Left lung (tissue), 10 donors: ENCODE results near the gene AKAP13. TPM values are rescaled to one million over a fixed set of nuclear protein-coding genes. Genes with fewer than 3 reads are reported as not detected.

Experiments used
- ATAC-seq: fragments of 200-7000 bp; cut with Tn5 transposase; one replicate; pipeline ENCODE4 v1.9.1; 2020; ENCODE audit warnings: moderate library complexity
- DNase-seq, 4 donors: peaks; one replicate each; pipeline ENCODE4 v3.0.0-alpha.2; 2013 to 2020
- H3K27ac ChIP-seq, 2 donors: fragments of 200-600 bp; sonication (generic) in 1 of 2; one replicate each; pipeline versions ENCODE4 v1.5.0 to v1.8.0; 2020 to 2021
- H3K27me3 ChIP-seq, 2 donors: fragments of 200-600 bp; sonication (generic) in 1 of 2; one replicate each; pipeline versions ENCODE4 v1.5.0 to v1.8.0; 2020 to 2021
- H3K36me3 ChIP-seq, 2 donors: fragments of 200-600 bp; sonication (generic) in 1 of 2; one replicate each; pipeline versions ENCODE4 v1.5.0 to v1.8.0; 2020 to 2021
- H3K4me1 ChIP-seq, 2 donors: fragments of 200-600 bp; one replicate each; pipeline ENCODE4 v1.8.0; 2021
- H3K4me3 ChIP-seq, 2 donors: fragments of 200-600 bp; sonication (generic) in 1 of 2; one replicate each; pipeline versions ENCODE4 v1.5.0 to v1.8.0; 2020 to 2021; ENCODE audit warnings: mild to moderate bottlenecking in 1 of 2
- H3K9me3 ChIP-seq, 2 donors: fragments of 200-600 bp; sonication (generic) in 1 of 2; one replicate each; pipeline versions ENCODE4 v1.5.0 to v1.8.0; 2020 to 2021
- CTCF ChIP-seq, 2 donors: fragments of 200-600 bp; sonication (generic) in 1 of 2; IDR thresholded peaks; one replicate each; pipeline versions ENCODE4 v1.5.0 to v1.8.0; 2021; ENCODE audit warnings: antibody characterized with exemption in 2 of 2
- intact Hi-C, 2 donors: fragments of 100-400 bp; cut with DNase I; formaldehyde crosslinking; loops; one replicate each; pipeline versions ENCODE4 v1.11.2 to v1.14.2; 2022
- polyA plus RNA-seq, 6 donors: library from polyadenylated mRNA; unstranded; fragments of 120-200 nt; gene quantifications; one replicate each; pipeline ENCODE4 v1.2.1, GENCODE V29; 2013; ENCODE audit not compliant: insufficient read length in 6 of 6
- total RNA-seq, 2 donors: library from RNA; stranded (reverse); fragmentation: NEBNext Ultra II Directional; extraction: Animal tissue kit (Norgen Biotek cat#: 25700); gene quantifications; one replicate each; pipeline ENCODE4 v1.2.1, GENCODE V29; 2021
- donor health status: DM: no; HTN: yes; CAD: no.
- donor health status: DM: no; HTN: no; CAD: no.

AKAP13 gene
- total and polyA plus RNA-seq, 8 donors, result 93.6 to 346 (median 102) TPM

GRCh38 chr15:85504749-85505676, 124.6 kb downstream of the AKAP13 start:
- H3K36me3 ChIP-seq, result no peaks in the 10 kb centered on the region
- DNase-seq (peak in 2 of 4 donors; percentile 59 to 68), ATAC-seq (peak; percentile 84)
- no peaks in the 10 kb centered on the region for H3K27me3 ChIP-seq
- peaks cover 4 to 30% of the 10 kb centered on the region in 2 donors for H3K4me1 ChIP-seq
- TF ChIP-seq CTCF (IDR thresholded peaks at IDR 0.05), result peak; percentile 47 to 50
- no peaks in the 10 kb centered on the region for H3K9me3 ChIP-seq
- intact Hi-C loops, result loop anchor here in 1 of 2 donors (10.0 kb wide), 1 partner anchor 210 kb away; no protein-coding TSS in a partner anchor
- no peak overlapping the region for H3K4me3 ChIP-seq
- H3K27ac ChIP-seq, result peak overlapping the region; percentile 41 to 49

GRCh38 chr15:85507114-85507513, 126.7 kb downstream of the AKAP13 start:
- no peak overlapping the region for H3K4me3 ChIP-seq
- ATAC-seq (no peak), DNase-seq (no peak)
- no peaks in the 10 kb centered on the region for H3K36me3 ChIP-seq
- H3K4me1 ChIP-seq, result peaks cover 0 to 24% of the 10 kb centered on the region in 2 donors
- no peak overlapping the region for H3K27ac ChIP-seq
- TF ChIP-seq CTCF (IDR thresholded peaks at IDR 0.05), result no peak
- intact Hi-C loops, result loop anchor here in 1 of 2 donors (10.0 kb wide), 1 partner anchor 212 kb away; no protein-coding TSS in a partner anchor
- H3K27me3 ChIP-seq, result no peaks in the 10 kb centered on the region
- H3K9me3 ChIP-seq, result no peaks in the 10 kb centered on the region

GRCh38 chr15:85509973-85510372, 129.6 kb downstream of the AKAP13 start:
- Histone ChIP-seq H3K27me3 (no peaks in the 10 kb centered on the region), H3K27ac (no peak overlapping the region), H3K9me3 (no peaks in the 10 kb centered on the region), H3K4me3 (no peak overlapping the region), H3K36me3 (no peaks in the 10 kb centered on the region), H3K4me1 (peaks cover 0 to 12% of the 10 kb centered on the region in 2 donors)
- no peak for DNase-seq
- no peak for TF ChIP-seq CTCF (IDR thresholded peaks at IDR 0.05)
- no peak for ATAC-seq
- intact Hi-C loops, result loop anchor here in 1 of 2 donors (10.0 kb wide), 1 partner anchor 215 kb away; no protein-coding TSS in a partner anchor

GRCh38 chr15:85514413-85514812, 134.0 kb downstream of the AKAP13 start:
- H3K36me3 ChIP-seq, result no peaks in the 10 kb centered on the region
- intact Hi-C loops, result no loop called here
- DNase-seq, result no peak
- H3K27me3 ChIP-seq, result no peaks in the 10 kb centered on the region
- TF ChIP-seq CTCF (IDR thresholded peaks at IDR 0.05), result no peak
- H3K4me1 ChIP-seq, result no peaks in the 10 kb centered on the region
- ATAC-seq, result no peak
- H3K27ac ChIP-seq, result no peak overlapping the region
- H3K4me3 ChIP-seq, result no peak overlapping the region
- H3K9me3 ChIP-seq, result no peaks in the 10 kb centered on the region

GRCh38 chr15:85515212-85515611, 134.8 kb downstream of the AKAP13 start:
- Histone ChIP-seq H3K27ac (no peak overlapping the region), H3K4me1 (no peaks in the 10 kb centered on the region), H3K9me3 (no peaks in the 10 kb centered on the region), H3K4me3 (no peak overlapping the region), H3K27me3 (no peaks in the 10 kb centered on the region), H3K36me3 (no peaks in the 10 kb centered on the region)
- no peak for TF ChIP-seq CTCF (IDR thresholded peaks at IDR 0.05)
- no peak for ATAC-seq
- intact Hi-C loops, result no loop called here
- DNase-seq, result no peak
